Astrocyte of the cerebellum (primary cell): ENCODE data around the gene GJD4.

ENCODE experiments used
- DNase-seq: peaks from one replicate; pipeline ENCODE4 v3.0.0-alpha.2; 2011; ENCODE audit warnings: low read depth
- H3K4me3 ChIP-seq: 2 replicates; pipeline ENCODE4 v1.5.1; 2011; ENCODE audit warnings: mild to moderate bottlenecking, low read depth, low read length, moderate library complexity
- CTCF ChIP-seq: IDR thresholded peaks from 2 replicates; pipeline ENCODE4 v1.5.1; 2012; ENCODE audit warnings: low read length, low read depth, moderate library complexity, mild to moderate bottlenecking; ENCODE audit errors: missing control alignments
- in situ Hi-C: cut with HindIII; loops from 2 replicates; pipeline ENCODE4 v1.10.0; 2017; ENCODE audit warnings: low sequenced_read_pairs

The GJD4 gene

DNA sequence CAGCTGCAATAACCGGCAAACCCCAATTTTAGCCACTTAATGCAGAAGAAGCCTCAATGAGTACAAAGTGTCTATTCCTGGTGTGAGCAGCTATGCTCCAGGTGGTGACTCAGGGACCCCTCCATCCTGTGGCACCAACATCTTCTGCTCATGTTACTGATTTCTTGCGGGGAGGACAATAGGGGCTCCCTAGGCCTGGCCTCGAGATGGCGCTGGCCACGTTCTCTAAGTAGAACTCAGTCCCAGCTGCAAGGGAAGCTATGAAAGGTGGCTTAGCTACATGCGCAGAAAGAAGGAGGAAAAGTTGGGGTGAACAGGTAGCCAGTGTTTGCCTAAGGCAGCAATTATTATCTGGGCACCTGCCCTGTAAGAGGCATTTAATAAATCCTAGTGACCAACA is 6.6 kb downstream of the GJD4 start:
- in situ Hi-C loops = no loop called here

DNA sequence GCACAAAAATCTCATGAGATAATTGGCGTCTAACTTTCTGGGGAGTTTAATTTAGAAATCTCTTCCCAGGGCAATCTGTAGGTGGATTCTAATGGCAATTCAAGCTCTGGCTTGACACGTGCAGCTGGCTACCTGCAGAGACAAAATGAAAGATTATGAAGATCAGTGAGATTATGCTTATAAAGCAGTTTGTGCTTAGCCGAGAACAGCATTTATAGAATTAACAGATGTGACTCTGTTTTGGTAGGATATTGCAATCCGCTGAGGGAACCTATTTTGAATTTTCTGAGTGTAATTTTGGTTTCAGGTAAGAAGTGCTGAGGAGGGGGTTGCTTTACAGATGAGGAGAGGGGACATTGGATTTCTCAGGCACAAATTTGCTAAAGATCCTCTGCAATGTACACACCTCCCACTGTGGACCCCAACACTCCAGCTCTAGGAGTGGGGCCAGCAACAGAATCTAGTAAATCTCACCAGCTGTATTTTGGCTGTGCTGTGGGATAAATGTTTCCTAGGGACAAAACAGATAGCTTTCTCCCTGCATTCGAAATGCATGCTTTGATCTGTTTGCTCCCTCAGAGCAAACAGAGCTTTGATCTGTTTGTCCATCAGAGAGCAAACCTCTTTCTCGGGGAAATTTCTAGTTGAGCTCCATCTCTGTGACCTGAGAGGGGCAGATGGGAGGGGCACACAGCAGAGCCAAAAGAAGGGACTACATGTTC is 7.4 kb downstream of the GJD4 start:
- in situ Hi-C loops = no loop called here
- no peak overlapping the region for H3K4me3 ChIP-seq
- no peak for DNase-seq
- TF ChIP-seq CTCF = no peak

More for the DNA sequence above, 6.6 kb downstream of the GJD4 start:
- H3K4me3 ChIP-seq = no peak overlapping the region
- no peak for DNase-seq
- TF ChIP-seq CTCF = no peak

DNA sequence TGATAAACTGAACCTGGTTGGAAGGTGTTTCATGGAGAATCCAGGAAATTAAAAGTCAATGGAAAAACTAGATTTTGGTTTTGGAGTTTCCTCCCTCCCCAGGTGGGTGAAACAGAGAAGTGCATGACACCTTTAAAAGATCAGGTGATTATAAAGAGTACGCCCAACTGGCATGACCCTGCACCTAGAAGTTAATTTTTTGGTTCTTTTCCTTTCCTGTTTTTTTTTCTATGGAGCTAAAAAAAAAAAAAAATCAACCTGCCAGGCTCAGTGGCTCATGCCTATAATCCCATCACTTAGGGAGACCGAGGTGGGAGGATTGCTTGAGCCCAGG is 7.9 kb downstream of the GJD4 start:
- DNase-seq = no peak
- TF ChIP-seq CTCF = no peak
- no peak overlapping the region for H3K4me3 ChIP-seq
- in situ Hi-C loops = no loop called here

- TF ChIP-seq CTCF = peak; percentile 45
- DNase-seq = no peak
- in situ Hi-C loops = no loop called here
- H3K4me3 ChIP-seq = no peak overlapping the region
Measured at GRCh38 chr10:35613597-35614226, 8.6 kb downstream of the GJD4 start.

DNA sequence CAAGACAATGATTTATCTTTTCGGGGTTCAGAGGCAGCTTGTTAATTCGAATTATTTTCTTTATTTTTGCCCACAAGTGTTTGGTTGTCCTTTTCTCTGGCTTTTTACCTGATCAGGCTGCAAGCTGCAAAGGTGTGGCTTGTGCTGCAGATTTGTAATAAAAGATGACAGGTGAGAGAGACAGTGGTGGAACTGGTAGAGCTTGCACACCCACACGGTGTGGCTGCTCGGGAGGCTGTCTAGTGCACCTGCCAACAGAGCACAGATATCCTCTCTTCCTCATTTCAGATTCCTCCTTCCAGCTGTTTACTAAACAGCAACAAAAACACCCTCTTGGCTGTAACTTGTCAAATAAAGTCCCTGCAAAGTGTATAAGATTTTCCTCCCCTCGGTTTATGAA is 9.2 kb downstream of the GJD4 start:
- in situ Hi-C loops = no loop called here
- TF ChIP-seq CTCF = no peak
- H3K4me3 ChIP-seq = no peak overlapping the region
- DNase-seq = no peak

GRCh38 chr10:35626971-35627507 is 21.9 kb downstream of the GJD4 start:
- no peak overlapping the region for H3K4me3 ChIP-seq
- in situ Hi-C loops = no loop called here
- TF ChIP-seq CTCF = no peak
- DNase-seq = no peak
